ENCODE results near the gene ADIPOR2. TPM values are rescaled to one million over a fixed set of nuclear protein-coding genes. Genes with fewer than 3 reads are reported as not detected.

Gene ADIPOR2
- total RNA-seq, 1 experiment from 2014 or later: 46.7 TPM

GRCh38 chr12:1760566-1761382, 69.9 kb downstream of the ADIPOR2 start:
- in situ Hi-C loops (cut with HindIII; ENCODE audit: low sequenced_read_pairs): no loop called here
- no peak for DNase-seq (ENCODE audit: low spot score)

GRCh38 chr12:1761857-1762256, 71.0 kb downstream of the ADIPOR2 start:
- no peak for DNase-seq (ENCODE audit: low spot score)
- in situ Hi-C loops (cut with HindIII; ENCODE audit: low sequenced_read_pairs): no loop called here

- in situ Hi-C loops (cut with HindIII; ENCODE audit: low sequenced_read_pairs): no loop called here
- no peak for DNase-seq (ENCODE audit: low spot score)
Measured at GRCh38 chr12:1763153-1763552, 72.3 kb downstream of the ADIPOR2 start.

GRCh38 chr12:1766110-1766509, 75.2 kb downstream of the ADIPOR2 start:
- in situ Hi-C loops (cut with HindIII; ENCODE audit: low sequenced_read_pairs): no loop called here
- no peak for DNase-seq (ENCODE audit: low spot score)

- in situ Hi-C loops (cut with HindIII; ENCODE audit: low sequenced_read_pairs): no loop called here
- no peak for DNase-seq (ENCODE audit: low spot score)
Measured at GRCh38 chr12:1767407-1768090, 76.7 kb downstream of the ADIPOR2 start.

- no peak for DNase-seq (ENCODE audit: low spot score)
- in situ Hi-C loops (cut with HindIII; ENCODE audit: low sequenced_read_pairs): no loop called here
Measured at GRCh38 chr12:1768615-1769014, 77.7 kb downstream of the ADIPOR2 start.

- in situ Hi-C loops (cut with HindIII; ENCODE audit: low sequenced_read_pairs): no loop called here
- DNase-seq (ENCODE audit: low spot score): no peak
Measured at GRCh38 chr12:1769809-1770494, 79.1 kb downstream of the ADIPOR2 start.

GRCh38 chr12:1773937-1774655, 83.2 kb downstream of the ADIPOR2 start:
- in situ Hi-C loops (cut with HindIII; ENCODE audit: low sequenced_read_pairs): no loop called here
- peak; percentile 23 for DNase-seq (ENCODE audit: low spot score)

- in situ Hi-C loops (cut with HindIII; ENCODE audit: low sequenced_read_pairs): loop anchor here (25.0 kb wide), 1 partner anchor 139 kb away; the partner anchor contains the start of gene WNT5B
- DNase-seq (ENCODE audit: low spot score): no peak
Measured at GRCh38 chr12:1776170-1776921, 85.5 kb downstream of the ADIPOR2 start.

GRCh38 chr12:1777798-1778197, 86.9 kb downstream of the ADIPOR2 start:
- DNase-seq (ENCODE audit: low spot score): no peak
- in situ Hi-C loops (cut with HindIII; ENCODE audit: low sequenced_read_pairs): loop anchor here (25.0 kb wide), 1 partner anchor 140 kb away; the partner anchor contains the start of gene WNT5B

- no peak for DNase-seq (ENCODE audit: low spot score)
- in situ Hi-C loops (cut with HindIII; ENCODE audit: low sequenced_read_pairs): loop anchor here (25.0 kb wide), 1 partner anchor 142 kb away; the partner anchor contains the start of gene WNT5B
Measured at GRCh38 chr12:1778911-1779310, 88.0 kb downstream of the ADIPOR2 start.

- in situ Hi-C loops (cut with HindIII; ENCODE audit: low sequenced_read_pairs): loop anchor here (25.0 kb wide), 1 partner anchor 142 kb away; the partner anchor contains the start of gene WNT5B
- no peak for DNase-seq (ENCODE audit: low spot score)
Measured at GRCh38 chr12:1779783-1780182, 88.9 kb downstream of the ADIPOR2 start.

GRCh38 chr12:1781772-1782171, 90.9 kb downstream of the ADIPOR2 start:
- in situ Hi-C loops (cut with HindIII; ENCODE audit: low sequenced_read_pairs): loop anchor here (25.0 kb wide), 1 partner anchor 144 kb away; the partner anchor contains the start of gene WNT5B
- no peak for DNase-seq (ENCODE audit: low spot score)

- no peak for DNase-seq (ENCODE audit: low spot score)
- in situ Hi-C loops (cut with HindIII; ENCODE audit: low sequenced_read_pairs): loop anchor here (25.0 kb wide), 1 partner anchor 145 kb away; the partner anchor contains the start of gene WNT5B
Measured at GRCh38 chr12:1782215-1782614, 91.3 kb downstream of the ADIPOR2 start.

GRCh38 chr12:1787714-1788113, 96.8 kb downstream of the ADIPOR2 start:
- no peak for DNase-seq (ENCODE audit: low spot score)
- in situ Hi-C loops (cut with HindIII; ENCODE audit: low sequenced_read_pairs): loop anchor here (25.0 kb wide), 1 partner anchor 150 kb away; the partner anchor contains the start of gene WNT5B

- in situ Hi-C loops (cut with HindIII; ENCODE audit: low sequenced_read_pairs): loop anchor here (25.0 kb wide), 1 partner anchor 153 kb away; the partner anchor contains the start of gene WNT5B
Measured at GRCh38 chr12:1790444-1790843, 99.6 kb downstream of the ADIPOR2 start.

GRCh38 chr12:1791104-1791841, 100.4 kb downstream of the ADIPOR2 start:
- DNase-seq (ENCODE audit: low spot score): peak; percentile 80
- in situ Hi-C loops (cut with HindIII; ENCODE audit: low sequenced_read_pairs): loop anchor here (25.0 kb wide), 1 partner anchor 154 kb away; the partner anchor contains the start of gene WNT5B

More at GRCh38 chr12:1790444-1790843, 99.6 kb downstream of the ADIPOR2 start:
- no peak for DNase-seq (ENCODE audit: low spot score)
